GM18502 (cell line): Measurements from ENCODE around the gene MRPL50.

Experiments used
- ATAC-seq: cut with Tn5 transposase; IDR thresholded peaks from one replicate; pipeline ENCODE4 v1.9.1; 2021; ENCODE audit warnings: mild to moderate bottlenecking; ENCODE audit not compliant: unreplicated experiment, poor library complexity

The MRPL50 gene

DNA sequence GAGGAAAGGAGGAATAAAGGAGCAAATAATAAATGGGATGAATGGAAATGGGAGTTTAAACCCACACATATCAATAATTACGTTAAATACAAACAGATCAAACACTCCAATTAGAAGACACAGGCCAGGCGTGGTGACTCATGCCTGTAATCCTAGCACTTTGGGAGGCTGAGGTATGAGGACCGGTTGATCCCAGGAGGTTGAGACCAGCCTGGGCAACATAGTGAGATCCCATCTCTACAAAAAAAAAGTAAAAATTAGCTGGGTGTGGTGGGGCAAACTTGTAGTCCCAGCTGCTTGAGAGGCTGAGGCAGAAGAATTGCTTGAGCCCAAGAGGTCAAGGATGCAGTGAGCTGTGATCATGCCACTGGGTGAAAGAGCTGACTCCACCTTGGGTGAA, 17.3 kb downstream of the MRPL50 start:
- no peak for ATAC-seq

DNA sequence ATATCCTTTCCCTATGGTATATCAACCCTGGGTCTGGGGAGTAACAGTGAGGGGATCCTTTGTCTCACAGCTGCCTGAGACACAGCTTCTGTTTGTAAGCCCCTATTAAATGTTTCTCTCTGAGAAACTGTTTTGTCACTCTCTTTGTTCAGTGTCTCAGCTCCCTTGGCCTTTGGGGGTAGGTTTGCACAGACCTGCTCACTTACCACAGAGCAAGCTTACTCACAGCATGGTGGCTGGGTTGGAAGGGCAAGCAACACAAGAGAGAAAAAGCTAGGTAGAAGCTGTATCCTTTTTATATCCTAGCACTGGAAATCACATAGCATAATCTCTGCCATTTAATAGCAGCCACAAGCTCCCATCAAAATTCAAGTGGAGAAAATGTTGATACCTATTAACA, 18.1 kb downstream of the MRPL50 start:
- ATAC-seq: no peak

DNA sequence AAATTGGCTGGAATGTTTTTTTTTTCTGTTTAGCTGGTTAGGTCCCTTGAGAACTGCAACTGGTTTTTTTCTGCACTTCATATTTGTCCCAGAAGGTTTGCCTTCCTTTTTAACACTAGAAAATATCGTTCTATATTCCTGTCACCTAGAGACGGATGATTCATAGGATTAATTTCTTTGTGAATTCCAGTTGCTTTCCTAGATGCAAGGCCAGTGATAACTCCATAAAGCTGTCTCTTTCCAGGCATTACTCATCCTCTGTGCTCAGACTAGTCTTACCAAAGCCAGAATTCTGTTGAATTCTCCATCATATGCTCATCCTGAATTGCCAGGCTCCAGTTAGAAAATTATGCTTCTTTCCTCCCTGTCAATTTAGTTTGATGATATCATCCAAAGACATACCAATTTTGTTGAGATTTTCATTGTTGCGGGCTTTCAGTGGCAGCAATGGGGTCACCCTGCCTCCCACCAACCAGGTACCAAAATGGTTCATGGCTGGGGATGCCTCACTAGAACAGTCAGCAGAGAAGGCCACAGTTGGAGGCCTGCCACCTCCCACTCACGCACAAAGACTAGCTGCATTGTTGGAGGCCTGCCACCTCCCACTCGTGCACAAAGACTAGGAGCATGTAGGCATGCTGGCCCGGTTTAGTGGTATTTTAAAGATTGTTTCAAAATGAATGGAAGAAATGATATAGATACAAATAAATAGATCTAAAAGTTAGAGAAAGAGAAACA, 22.1 kb downstream of the MRPL50 start:
- no peak for ATAC-seq

DNA sequence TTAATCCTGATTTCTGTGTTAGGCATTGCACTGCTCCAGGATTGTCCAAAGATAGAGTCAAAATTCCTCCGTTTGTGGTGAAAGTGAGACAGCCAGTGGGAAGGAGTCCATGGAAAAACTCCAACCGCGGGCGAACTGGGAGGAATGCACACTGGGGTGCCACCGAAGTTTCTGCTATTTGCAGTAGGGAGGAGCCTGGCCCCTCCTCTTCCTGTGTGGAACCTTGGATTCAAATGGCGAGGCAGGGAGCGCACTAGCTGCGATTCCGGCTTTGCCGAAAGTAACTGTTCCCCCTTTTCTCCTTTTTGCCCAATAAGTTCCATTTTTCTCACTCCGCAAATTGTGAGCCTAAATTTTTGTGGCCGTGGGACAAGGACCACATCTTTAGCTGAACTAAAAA, 22.9 kb downstream of the MRPL50 start:
- no peak for ATAC-seq

DNA sequence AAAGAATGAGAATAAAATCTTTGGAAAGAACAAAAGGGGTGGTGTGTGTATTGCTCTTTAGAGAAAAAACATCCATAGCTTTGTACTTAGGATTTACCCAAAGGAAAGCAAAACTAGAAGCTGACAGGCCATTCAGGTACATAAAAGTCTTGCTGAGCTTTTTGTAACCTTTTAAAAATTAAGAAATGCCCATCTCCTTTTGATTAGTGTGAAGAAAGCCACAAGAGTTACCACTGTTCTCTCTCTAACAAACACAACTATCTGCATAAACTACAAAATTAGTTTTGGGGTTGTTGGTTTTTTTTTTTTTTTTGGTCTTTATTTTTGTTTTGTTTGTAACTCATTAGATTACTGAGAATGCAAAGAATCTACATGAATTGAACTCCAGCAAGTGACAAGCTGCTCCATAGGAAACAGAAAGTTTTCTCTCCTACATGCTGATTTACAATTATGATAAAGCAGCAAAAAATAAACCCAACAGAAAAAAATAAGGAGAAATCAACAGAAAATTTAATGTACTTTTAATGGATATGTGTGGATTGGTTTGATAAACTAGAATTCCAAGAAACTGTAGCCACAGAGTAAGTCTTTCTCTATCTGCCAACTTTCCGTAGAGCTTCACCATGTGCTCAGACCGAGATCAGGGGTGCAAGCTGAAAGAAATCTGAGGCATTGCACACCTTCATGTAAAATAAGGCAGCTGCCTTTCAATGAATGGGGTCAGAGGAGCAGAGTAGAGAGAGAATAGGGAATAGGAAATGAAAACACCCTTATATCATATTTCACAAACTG, 25.9 kb downstream of the MRPL50 start:
- ATAC-seq: no peak

DNA sequence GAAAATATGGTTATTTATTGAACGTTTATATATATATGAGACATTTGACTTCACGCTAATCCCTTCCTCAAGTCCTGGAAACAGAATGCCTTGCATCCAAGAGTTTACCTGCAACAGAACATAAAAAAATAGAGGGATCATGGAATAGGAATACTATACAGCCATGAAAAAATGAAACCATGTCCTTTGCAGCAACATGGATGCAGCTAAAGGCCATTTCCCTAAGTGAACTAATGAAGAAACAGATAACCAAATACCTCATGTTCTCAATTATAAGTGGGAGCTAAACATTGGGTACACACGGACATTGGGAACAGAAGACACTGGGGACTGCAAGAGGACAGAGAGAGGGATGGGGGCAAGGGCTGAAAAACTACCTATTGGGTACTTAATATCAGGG, 26.6 kb downstream of the MRPL50 start:
- no peak for ATAC-seq

DNA sequence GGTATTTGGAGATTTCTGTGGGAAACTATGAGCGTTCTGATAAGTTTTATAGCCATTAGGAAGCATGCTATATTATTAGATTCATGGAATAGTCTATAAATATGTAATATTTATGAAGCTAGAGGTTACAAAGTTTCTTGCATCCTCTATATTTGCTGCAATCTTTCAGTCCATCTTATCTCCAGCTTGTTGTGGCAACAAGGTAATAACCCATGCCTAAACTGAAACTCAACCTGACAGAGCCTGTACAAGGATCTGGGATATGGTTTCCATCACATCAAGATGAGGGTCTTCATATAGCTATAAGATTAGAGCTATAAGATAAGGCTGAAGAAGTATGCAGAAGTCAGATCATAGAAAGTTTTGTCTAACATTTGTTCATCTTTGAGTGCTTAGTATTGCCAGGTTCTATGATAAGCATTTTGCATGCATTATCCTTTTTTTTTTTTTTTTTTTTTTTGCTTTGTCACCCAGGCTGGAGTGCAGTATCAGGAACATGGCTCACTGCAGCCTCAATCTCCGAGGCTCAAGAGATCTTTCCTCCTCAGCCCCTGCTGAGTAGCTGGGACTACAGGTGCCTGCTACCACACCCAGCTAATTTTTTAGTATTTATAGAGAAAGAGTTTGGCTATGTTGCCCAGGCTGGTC, 28.4 kb downstream of the MRPL50 start:
- ATAC-seq: no peak

DNA sequence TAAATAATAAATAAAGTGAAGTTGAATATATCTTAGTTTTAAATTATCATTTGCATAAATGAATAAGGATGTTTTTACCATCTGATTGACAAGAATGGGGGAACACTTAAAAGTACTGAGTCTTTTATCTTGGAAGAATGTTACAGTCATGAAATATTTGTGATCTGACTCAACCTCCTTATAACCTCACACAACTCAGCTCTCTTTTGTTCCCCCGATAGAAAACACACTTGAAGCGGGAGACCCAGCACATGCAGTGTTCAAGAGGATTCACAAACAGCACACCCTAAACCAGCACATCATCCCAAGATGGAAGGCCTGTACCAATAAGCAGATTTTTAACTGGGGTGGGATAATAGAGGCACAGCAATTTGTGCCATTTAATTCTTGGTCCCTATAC, 29.1 kb downstream of the MRPL50 start:
- no peak for ATAC-seq

DNA sequence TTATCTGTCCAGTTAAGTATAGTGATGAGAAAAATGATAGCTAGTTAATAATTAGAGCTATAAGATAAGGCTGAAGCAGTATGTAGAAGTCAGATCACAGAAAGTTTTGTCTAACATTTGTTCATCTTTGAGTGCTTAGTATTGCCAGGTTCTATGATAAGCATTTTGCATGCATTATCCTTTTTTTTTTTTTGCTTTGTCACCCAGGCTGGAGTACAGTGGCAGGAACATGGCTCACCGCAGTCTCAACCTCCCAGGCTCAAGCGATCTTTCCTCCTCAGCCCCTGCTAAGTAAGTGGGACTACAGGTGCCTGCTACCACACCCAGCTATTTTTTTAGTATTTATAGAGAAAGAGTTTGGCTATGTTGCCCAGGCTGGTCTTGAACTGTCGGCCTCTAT, 31.1 kb downstream of the MRPL50 start:
- ATAC-seq: no peak

DNA sequence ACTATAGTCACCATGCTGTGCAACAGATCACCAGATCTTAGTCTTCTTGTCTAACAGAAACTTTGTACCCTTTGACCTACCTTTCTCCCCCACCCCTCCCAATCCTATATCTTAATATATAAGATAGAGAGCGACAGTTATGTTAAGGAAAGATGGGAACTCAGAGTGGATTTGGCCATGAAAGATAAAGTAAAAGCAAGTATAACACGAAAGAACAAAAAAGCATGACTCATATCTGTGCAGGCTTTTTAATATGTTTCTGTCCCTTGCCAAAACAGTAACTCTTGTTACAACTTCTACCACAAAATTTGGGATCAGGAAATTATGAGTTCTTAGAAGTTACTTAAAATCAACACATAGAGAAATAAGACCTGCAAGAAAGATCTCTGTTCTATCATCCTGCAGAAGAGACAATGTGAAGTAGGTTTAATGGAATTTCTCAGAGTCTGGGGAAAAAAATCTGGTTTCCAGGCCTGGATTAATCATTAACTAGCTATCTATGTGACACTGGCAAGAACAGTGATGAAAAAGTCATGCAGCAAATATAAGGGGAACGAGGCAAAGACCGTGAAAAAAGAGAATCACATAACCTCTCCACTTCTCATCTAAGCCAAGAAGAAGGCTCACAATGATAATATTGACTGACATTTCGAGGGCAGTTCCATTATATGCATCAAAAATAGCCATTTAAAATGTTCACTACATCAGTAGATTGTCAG, 32.2 kb downstream of the MRPL50 start:
- ATAC-seq: no peak

DNA sequence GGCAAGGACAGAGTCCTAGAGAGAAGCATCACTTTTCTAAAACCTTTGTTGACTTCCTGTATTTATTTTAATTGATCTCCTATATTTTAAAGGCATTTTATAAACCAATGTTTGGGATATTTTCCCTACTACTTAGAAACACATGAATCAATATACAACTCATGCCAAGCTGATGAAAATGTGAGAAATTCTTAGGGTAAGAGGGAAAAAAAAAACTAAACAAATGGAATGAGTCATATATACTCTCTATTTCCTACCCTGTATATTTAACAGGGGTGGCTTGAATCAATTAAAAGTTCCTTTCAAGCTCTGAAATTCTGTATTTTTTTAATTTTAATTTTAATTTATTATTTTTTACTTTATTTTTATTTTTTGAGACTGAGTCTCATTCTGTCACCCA, 33.2 kb downstream of the MRPL50 start:
- no peak for ATAC-seq

DNA sequence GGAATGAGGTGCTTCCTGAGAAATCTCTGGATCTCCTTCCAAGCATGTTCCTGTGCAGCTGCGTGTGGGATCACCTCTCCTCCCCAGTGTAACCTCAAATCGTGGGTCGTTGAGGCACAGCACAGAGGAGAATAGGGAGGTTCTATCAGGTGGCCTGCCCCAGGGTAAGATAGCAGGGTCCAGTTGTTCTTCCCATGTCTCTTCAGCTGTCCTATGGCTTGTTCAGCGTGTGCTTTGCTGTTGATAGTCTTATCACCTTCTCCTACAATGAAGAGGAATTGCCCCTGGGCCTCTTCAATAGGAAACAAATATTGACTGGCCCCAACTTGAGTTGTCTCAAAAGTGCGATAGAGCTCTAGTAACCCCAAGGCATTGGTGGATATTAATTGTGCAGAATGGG, 36.0 kb downstream of the MRPL50 start:
- ATAC-seq: no peak

DNA sequence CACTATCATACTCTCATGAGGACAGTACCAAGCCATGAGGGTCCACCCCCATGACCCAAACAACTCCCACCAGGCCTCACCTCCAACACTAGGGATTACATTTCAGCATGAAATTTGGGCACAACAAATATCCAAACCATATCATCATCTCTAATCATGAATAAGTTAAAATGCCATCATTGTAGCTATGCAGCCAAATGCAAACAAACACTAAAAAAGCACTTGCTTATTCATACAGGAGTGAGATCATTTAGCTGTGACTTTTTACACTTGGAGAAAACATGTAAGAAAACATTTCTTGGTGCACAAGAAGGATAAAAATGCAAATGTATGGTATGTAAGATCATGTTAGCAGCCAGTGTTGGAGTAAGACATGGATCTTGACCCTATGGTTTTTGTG, 37.8 kb downstream of the MRPL50 start:
- ATAC-seq: no peak

DNA sequence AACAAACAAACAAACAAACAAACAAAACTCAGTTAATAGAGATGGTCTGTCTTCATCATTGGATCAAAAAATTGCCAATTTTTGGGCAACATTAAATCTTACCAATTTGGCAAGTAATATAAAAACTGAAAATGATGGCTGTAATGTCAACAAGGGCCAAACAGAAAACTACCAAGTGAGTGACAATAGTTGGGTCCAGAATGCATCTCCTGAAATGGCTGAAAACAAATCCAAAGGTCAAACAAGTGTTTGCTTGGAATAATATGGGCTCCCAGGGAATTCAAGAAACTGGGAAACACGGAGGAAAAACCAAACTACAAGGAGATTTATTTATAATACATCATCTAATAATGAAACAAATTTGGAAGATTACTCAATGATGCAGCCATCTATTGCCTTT, 38.7 kb downstream of the MRPL50 start:
- ATAC-seq: no peak

DNA sequence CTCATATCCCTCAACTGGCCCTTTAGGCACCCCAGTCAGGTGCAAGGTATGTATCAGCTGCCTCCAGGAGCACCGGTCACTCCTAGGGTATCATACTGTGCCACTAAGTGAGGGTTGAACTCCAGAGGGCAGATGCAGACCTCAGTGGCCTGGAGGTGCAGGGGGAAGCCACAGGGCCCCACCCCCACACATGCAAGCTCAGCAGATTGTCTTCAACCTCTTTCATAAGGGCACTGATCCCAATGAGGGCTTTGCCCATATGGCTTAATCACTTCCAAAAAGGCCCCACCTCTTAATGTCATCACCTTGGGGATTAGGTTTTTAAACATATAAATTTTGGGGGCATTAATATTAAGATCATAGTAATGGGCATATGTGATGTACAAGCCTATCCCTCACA, 41.8 kb downstream of the MRPL50 start:
- no peak for ATAC-seq

DNA sequence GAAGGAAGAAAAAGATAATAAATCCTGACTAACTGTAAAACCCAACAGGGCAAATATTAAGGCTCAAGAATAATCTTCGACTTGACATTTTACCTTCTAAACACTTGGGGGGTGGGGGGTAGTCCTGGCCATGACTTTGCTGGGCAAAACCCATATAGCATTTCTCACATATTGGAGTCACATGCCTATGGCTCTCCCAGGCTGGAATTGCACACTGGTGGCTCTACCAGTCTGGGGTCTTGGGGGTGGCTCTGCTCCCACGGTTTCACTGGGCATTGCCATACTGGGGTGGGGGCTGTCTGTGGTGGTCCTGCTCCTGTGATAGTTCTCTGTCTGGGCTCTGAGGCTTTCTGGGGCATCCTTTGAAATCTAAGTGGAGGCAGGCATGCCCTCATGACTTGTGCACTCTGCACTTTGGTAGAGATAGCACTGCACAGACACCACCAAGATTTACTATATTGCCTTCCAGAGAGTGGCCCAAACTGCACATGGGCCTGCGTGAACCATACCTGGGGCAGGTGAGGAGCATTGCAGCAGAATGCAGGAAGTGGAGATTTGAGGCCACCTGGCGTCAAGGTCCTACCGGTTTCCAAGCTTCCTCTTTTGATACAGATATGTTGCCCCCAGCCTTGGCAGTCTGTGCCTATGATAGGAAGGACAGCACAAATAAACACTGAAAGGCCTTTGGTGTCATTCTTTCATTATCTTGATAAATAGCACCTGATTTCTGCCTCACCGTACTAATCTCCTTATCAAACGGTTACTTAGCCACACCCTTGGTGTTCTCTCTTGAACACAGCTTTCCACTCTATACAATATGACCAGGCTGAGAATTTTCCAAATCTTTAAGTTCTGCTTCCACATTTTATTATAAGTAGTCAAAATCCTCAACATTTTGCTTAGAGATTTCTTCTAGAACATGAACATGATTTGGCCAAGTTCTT, 43.4 kb downstream of the MRPL50 start:
- ATAC-seq: no peak

DNA sequence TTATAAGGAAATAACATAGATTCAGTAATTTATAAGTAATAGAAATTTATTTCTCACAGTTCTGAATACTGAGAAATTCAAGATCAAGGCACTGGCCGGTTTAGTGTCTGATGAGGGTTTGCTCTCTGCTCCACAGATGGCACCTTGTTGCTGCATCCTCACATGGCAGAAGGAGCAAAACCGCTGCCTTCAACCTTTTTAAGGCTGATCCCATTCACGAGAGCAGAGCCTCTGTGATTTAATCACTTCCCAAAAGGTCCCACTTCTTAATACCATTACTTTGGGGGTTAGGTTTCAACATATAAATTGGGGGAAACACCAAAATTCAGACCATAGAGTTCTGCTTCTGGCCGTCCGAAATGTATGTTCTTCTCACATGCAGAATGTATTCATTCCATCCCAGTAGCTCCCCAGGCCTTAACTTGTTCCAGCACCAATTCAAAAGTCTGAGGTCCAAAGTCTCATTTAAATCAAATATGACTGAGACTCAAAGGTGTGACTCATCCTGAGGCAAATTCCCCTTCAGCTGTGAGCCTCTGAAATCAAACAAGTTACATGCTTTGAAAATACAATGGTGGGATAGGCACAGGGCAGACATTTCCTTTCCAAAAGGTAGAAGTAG, 44.2 kb downstream of the MRPL50 start:
- no peak for ATAC-seq

DNA sequence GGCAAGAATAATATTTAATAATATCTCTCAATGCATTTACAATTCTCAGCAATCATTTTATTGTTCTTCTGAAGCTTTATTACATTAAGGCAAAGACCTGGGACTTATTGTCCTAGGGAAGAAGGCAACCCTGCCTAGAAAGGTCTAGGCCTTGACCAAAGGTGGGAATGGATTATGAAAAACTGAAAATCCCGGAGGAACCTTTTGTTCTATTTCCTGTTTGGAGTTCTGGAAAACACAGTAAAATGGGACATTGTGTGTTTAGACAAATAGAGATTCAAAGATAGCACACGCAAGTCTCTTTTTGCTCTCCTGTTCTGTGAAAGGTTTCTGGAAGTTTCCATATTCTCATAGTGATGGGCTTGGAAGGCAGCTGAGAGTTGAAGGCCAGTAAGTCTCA, 44.7 kb downstream of the MRPL50 start:
- no peak for ATAC-seq

DNA sequence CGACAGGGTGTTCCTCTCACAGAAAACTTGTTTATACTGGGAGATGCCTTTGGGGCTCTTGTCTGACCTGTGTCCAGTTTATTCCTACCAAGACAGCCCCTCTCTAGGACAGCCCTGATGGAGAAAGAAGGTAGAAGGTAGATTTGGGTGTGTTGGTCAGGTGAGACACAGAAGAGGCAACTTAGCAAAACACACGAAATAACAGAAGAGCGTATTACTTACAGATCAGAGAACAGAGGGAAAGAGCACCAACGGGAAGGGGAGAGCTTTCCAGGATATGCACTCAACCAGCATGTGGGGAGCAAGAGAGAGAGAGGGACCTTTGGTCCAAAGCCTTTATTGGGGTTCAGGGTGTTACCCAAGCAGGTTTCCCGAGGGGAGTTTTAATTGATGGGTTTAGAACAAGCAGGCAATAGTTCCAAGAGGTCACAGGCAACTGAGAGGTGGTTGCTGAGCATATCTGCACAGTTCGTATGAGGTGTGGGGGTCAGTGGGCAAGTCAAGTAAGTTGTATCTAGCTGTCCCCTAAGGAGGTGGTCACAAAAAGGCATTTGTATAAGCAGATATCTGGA, 45.4 kb downstream of the MRPL50 start:
- ATAC-seq: no peak
